ENCODE data around the gene LTBP3. TPM values are rescaled to one million over a fixed set of nuclear protein-coding genes. Genes with fewer than 3 reads are reported as not detected.

Gene LTBP3
- total and polyA plus RNA-seq, 9 of the 15 experiments (the other 6 are each of a cell fraction or from before 2014, with no cell fraction given): 0.06 to 20.5 (median 4.8) TPM

DNA sequence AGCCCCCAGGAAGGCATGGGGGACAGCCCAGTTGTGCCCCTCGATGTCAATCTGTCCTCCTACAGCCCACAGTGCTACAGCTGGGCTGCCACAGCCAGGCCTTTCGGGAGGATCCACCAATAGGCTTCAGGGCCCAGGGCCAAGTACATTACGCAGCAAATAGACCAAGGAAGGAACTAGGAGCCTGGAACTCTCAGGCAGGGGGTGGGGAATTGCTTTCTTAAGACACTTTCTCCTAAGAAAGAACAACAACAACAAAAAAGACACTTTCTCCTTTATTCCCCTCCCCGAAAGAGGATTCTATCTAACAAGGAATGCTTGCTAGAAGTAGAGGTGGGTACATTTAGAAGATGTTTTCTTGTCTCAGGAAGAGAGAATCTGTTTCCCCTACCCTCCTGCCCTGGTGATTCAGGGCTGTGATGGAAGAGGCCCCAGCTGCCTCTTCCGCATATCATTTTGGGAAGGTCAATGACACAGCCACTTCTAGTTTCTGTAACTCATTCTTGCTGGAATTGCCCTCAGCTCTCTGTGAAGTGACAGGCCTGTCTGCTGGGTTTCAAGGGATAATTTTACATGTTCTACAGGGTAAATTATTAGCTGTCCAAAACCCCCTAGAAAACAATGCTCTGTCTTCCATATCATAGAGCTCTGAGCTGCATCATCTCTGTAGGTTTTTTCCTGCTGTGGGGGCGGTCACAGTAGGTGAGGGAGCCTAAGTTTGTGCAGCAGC lies 65.4 kb downstream of the LTBP3 start (continued):
- TF ChIP-seq, protein P1, sequence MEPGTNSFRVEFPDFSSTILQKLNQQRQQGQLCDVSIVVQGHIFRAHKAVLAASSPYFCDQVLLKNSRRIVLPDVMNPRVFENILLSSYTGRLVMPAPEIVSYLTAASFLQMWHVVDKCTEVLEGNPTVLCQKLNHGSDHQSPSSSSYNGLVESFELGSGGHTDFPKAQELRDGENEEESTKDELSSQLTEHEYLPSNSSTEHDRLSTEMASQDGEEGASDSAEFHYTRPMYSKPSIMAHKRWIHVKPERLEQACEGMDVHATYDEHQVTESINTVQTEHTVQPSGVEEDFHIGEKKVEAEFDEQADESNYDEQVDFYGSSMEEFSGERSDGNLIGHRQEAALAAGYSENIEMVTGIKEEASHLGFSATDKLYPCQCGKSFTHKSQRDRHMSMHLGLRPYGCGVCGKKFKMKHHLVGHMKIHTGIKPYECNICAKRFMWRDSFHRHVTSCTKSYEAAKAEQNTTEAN (CRISPR knock-in tag; IDR thresholded peaks at IDR 0.05): no peak
- TF ChIP-seq ZEB2 (IDR thresholded peaks at IDR 0.05) (peak; percentile 39; the same call in 1 of the 2 replicates), ZNF589 (CRISPR knock-in tag; IDR thresholded peaks at IDR 0.05; ENCODE audit: low read depth) (0 out of 2 replicates have a peak, but pooled peaks have one; percentile 2), KAT7 (CRISPR knock-in tag; IDR thresholded peaks at IDR 0.05; ENCODE audit: borderline replicate concordance) (no peak), SRF (CRISPR knock-in tag; IDR thresholded peaks at IDR 0.05) (no peak), LEF1 (IDR thresholded peaks at IDR 0.05) (peak; percentile 88), ZNF75A (CRISPR knock-in tag; IDR thresholded peaks at IDR 0.05) (no peak), DMBX1 (CRISPR knock-in tag; IDR thresholded peaks at IDR 0.05; ENCODE audit: borderline replicate concordance) (peak; percentile 82; the same call in 1 of the 2 replicates), FOXA3 (CRISPR knock-in tag; conservative IDR thresholded peaks at IDR 0.05 in 1 of 2, IDR thresholded peaks at IDR 0.05 in 1 of 2) (no peak), NFRKB (IDR thresholded peaks at IDR 0.05; ENCODE audit: low read depth) (peak; percentile 83; the same call in 1 of the 2 replicates), PPARD (CRISPR knock-in tag; IDR thresholded peaks at IDR 0.05) (no peak), POLR2AphosphoS2 (IDR thresholded peaks at IDR 0.05; ENCODE audit: low read length) (no peak), ZNF184 (CRISPR knock-in tag; IDR thresholded peaks at IDR 0.05) (no peak), ZNF431 (CRISPR knock-in tag; IDR thresholded peaks at IDR 0.05) (no peak), ZBTB1 (CRISPR knock-in tag; IDR thresholded peaks at IDR 0.05; ENCODE audit: borderline replicate concordance, low read depth) (no peak), ZNF239 (CRISPR knock-in tag; IDR thresholded peaks at IDR 0.05) (no peak), DNMT1 (IDR thresholded peaks at IDR 0.05) (no peak)
- TF ChIP-seq, protein P2, sequence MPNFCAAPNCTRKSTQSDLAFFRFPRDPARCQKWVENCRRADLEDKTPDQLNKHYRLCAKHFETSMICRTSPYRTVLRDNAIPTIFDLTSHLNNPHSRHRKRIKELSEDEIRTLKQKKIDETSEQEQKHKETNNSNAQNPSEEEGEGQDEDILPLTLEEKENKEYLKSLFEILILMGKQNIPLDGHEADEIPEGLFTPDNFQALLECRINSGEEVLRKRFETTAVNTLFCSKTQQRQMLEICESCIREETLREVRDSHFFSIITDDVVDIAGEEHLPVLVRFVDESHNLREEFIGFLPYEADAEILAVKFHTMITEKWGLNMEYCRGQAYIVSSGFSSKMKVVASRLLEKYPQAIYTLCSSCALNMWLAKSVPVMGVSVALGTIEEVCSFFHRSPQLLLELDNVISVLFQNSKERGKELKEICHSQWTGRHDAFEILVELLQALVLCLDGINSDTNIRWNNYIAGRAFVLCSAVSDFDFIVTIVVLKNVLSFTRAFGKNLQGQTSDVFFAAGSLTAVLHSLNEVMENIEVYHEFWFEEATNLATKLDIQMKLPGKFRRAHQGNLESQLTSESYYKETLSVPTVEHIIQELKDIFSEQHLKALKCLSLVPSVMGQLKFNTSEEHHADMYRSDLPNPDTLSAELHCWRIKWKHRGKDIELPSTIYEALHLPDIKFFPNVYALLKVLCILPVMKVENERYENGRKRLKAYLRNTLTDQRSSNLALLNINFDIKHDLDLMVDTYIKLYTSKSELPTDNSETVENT (CRISPR knock-in tag; IDR thresholded peaks at IDR 0.05): no peak
- TF ChIP-seq, protein P3, sequence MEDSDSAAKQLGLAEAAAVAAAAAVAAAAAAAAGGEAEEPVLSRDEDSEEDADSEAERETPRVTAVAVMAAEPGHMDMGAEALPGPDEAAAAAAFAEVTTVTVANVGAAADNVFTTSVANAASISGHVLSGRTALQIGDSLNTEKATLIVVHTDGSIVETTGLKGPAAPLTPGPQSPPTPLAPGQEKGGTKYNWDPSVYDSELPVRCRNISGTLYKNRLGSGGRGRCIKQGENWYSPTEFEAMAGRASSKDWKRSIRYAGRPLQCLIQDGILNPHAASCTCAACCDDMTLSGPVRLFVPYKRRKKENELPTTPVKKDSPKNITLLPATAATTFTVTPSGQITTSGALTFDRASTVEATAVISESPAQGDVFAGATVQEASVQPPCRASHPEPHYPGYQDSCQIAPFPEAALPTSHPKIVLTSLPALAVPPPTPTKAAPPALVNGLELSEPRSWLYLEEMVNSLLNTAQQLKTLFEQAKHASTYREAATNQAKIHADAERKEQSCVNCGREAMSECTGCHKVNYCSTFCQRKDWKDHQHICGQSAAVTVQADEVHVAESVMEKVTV (CRISPR knock-in tag; IDR thresholded peaks at IDR 0.05): no peak
- TF ChIP-seq, protein P4, sequence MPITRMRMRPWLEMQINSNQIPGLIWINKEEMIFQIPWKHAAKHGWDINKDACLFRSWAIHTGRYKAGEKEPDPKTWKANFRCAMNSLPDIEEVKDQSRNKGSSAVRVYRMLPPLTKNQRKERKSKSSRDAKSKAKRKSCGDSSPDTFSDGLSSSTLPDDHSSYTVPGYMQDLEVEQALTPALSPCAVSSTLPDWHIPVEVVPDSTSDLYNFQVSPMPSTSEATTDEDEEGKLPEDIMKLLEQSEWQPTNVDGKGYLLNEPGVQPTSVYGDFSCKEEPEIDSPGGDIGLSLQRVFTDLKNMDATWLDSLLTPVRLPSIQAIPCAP (CRISPR knock-in tag; IDR thresholded peaks at IDR 0.05; ENCODE audit: borderline replicate concordance): no peak
- TF ChIP-seq, protein P5, sequence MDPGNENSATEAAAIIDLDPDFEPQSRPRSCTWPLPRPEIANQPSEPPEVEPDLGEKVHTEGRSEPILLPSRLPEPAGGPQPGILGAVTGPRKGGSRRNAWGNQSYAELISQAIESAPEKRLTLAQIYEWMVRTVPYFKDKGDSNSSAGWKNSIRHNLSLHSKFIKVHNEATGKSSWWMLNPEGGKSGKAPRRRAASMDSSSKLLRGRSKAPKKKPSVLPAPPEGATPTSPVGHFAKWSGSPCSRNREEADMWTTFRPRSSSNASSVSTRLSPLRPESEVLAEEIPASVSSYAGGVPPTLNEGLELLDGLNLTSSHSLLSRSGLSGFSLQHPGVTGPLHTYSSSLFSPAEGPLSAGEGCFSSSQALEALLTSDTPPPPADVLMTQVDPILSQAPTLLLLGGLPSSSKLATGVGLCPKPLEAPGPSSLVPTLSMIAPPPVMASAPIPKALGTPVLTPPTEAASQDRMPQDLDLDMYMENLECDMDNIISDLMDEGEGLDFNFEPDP (CRISPR knock-in tag; IDR thresholded peaks at IDR 0.05): no peak
